ENCODE data around the gene GPR146.

DNA sequence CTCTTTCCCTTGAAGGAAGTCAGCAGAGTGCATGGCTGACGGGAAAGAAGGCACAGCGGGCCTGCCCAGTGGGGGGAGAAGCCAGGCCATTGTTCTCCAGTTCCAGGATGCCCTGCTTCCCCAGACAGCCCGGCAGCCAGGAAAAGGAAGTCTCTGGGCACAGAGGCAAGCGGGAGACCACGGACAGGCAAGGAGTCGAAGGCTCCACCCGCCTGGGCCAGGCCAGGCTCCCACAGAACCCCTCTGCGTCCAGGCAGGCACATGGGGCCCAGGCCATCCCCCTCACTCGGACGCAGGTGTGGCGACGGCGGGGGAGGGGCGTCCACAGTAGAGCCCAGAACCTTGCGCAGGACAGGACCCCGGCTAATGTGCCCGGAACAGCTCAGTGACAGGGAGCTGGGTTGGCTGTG lies 8.7 kb downstream of the GPR146 start:
- TF ChIP-seq, protein P1, sequence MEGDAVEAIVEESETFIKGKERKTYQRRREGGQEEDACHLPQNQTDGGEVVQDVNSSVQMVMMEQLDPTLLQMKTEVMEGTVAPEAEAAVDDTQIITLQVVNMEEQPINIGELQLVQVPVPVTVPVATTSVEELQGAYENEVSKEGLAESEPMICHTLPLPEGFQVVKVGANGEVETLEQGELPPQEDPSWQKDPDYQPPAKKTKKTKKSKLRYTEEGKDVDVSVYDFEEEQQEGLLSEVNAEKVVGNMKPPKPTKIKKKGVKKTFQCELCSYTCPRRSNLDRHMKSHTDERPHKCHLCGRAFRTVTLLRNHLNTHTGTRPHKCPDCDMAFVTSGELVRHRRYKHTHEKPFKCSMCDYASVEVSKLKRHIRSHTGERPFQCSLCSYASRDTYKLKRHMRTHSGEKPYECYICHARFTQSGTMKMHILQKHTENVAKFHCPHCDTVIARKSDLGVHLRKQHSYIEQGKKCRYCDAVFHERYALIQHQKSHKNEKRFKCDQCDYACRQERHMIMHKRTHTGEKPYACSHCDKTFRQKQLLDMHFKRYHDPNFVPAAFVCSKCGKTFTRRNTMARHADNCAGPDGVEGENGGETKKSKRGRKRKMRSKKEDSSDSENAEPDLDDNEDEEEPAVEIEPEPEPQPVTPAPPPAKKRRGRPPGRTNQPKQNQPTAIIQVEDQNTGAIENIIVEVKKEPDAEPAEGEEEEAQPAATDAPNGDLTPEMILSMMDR (conservative IDR thresholded peaks at IDR 0.05; ENCODE audit: low read depth, low read length): no peak
- TF ChIP-seq SMC3 (IDR thresholded peaks at IDR 0.05; ENCODE audit: low read depth, low read length) (no peak), MXI1 (IDR thresholded peaks at IDR 0.05; ENCODE audit: borderline replicate concordance, low read depth, low read length) (no peak), POLR2A (IDR thresholded peaks at IDR 0.05; ENCODE audit: low read depth, low read length) (no peak), MAFK (IDR thresholded peaks at IDR 0.05; ENCODE audit: low read depth, low read length) (no peak), RCOR1 (IDR thresholded peaks at IDR 0.05; ENCODE audit: insufficient replicate concordance, low read length) (no peak), FOS (IDR thresholded peaks at IDR 0.05; ENCODE audit: low read depth, low read length) (no peak), RAD21 (IDR thresholded peaks at IDR 0.05; ENCODE audit: low read length) (no peak), CEBPB (IDR thresholded peaks at IDR 0.05; ENCODE audit: low read depth, low read length) (no peak)
- TF ChIP-seq, protein P2, sequence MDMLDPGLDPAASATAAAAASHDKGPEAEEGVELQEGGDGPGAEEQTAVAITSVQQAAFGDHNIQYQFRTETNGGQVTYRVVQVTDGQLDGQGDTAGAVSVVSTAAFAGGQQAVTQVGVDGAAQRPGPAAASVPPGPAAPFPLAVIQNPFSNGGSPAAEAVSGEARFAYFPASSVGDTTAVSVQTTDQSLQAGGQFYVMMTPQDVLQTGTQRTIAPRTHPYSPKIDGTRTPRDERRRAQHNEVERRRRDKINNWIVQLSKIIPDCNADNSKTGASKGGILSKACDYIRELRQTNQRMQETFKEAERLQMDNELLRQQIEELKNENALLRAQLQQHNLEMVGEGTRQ (IDR thresholded peaks at IDR 0.05; ENCODE audit: low read depth, low read length): no peak
